ENCODE data around the gene RWDD4. TPM values are rescaled to one million over a fixed set of nuclear protein-coding genes. Genes with fewer than 3 reads are reported as not detected.

Gene RWDD4
- total RNA-seq, 1 experiment from 2014 or later = 33.8 TPM

GRCh38 chr4:183617075-183617474 lies 41.9 kb downstream of the RWDD4 start:
- H3K4me3 ChIP-seq (ENCODE audit: low read depth, low read length, poor library complexity, severe bottlenecking) = no peak overlapping the region
- no peaks in the 10 kb centered on the region for H3K27me3 ChIP-seq (replicated peaks; ENCODE audit: insufficient read depth, low read depth, low read length, poor library complexity)
- TF ChIP-seq EZH2 (IDR thresholded peaks at IDR 0.05; ENCODE audit: borderline replicate concordance, low read depth, low read length, poor library complexity, severe bottlenecking) = no peak
- TF ChIP-seq, protein P1, sequence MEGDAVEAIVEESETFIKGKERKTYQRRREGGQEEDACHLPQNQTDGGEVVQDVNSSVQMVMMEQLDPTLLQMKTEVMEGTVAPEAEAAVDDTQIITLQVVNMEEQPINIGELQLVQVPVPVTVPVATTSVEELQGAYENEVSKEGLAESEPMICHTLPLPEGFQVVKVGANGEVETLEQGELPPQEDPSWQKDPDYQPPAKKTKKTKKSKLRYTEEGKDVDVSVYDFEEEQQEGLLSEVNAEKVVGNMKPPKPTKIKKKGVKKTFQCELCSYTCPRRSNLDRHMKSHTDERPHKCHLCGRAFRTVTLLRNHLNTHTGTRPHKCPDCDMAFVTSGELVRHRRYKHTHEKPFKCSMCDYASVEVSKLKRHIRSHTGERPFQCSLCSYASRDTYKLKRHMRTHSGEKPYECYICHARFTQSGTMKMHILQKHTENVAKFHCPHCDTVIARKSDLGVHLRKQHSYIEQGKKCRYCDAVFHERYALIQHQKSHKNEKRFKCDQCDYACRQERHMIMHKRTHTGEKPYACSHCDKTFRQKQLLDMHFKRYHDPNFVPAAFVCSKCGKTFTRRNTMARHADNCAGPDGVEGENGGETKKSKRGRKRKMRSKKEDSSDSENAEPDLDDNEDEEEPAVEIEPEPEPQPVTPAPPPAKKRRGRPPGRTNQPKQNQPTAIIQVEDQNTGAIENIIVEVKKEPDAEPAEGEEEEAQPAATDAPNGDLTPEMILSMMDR (conservative IDR thresholded peaks at IDR 0.05; ENCODE audit: low read depth, low read length) = no peak
- H3K9me3 ChIP-seq (ENCODE audit: low read depth, low read length, poor library complexity, severe bottlenecking) = no peaks in the 10 kb centered on the region
- no TSS peak for BruUV-seq (replicated peaks)
- intact Hi-C loops (cut with micrococcal nuclease; ENCODE audit: unreplicated experiment) = no loop called here
- H3K27ac ChIP-seq (ENCODE audit: low read depth, low read length, poor library complexity, severe bottlenecking) = no peak overlapping the region
- CTCF ChIA-PET = no interaction called here
- DNase-seq (ENCODE audit: low spot score) = no peak
- POLR2A ChIA-PET (ENCODE audit: low non-redundant PET) = no interaction called here
- no peaks in the 10 kb centered on the region for H3K36me3 ChIP-seq (ENCODE audit: insufficient read depth, low read length, poor library complexity, severe bottlenecking)
- no peaks in the 10 kb centered on the region for H3K4me1 ChIP-seq (ENCODE audit: insufficient read depth, low read length, poor library complexity, severe bottlenecking)

DNA sequence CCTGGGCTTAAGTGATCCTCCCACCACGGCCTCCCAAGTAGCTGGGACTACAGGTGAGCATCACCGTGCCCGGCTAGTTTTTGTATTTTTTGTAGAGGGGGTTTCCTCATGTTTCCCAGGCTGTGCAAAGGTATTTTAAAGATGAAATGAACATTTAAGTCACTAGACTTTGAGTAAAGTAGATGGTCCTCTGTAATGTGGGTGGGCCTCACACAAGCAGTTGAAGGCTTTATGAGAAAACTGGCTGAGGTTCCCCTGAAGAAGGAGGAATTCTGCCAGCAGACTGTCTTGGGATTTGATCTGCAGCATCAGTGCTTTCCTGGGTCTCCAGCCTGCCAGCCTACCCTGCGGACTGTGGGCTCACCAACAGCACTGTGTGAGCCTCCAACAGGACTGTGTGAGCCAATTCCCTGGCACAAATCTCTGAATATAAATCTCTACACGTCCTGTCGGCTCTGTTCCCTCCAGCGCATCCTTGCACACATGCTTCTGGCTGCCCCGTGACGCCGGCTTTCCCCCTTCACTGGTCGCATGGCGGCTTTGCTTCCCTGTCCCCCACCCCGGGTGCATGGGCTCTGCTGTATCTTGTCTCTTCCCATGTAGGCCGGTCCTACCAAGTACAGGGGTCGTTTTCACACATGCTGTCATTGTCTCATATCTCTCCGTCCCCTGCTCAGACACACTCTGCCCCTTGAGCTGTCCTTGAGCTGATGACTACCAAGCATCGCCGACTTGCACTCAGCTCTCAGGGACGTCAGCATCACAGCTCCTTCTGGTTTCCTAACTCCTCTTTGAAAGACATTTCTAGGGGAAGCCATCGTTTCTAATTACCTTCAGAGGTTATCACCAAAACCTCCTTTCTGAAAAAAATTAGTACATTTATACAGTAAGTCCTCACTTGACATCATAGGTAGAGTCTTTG lies 46.4 kb downstream of the RWDD4 start:
- no peak for TF ChIP-seq EZH2 (IDR thresholded peaks at IDR 0.05; ENCODE audit: borderline replicate concordance, low read depth, low read length, poor library complexity, severe bottlenecking)
- H3K27ac ChIP-seq (ENCODE audit: low read depth, low read length, poor library complexity, severe bottlenecking) = no peak overlapping the region
- ChIA-PET CTCF (no interaction called here), POLR2A (ENCODE audit: low non-redundant PET) (interaction anchor here (0.6 kb wide), 1 partner anchor 405 kb away, joined by 4 read pairs; no protein-coding TSS in a partner anchor)
- no TSS peak for BruUV-seq (replicated peaks)
- no peaks in the 10 kb centered on the region for H3K36me3 ChIP-seq (ENCODE audit: insufficient read depth, low read length, poor library complexity, severe bottlenecking)
- H3K27me3 ChIP-seq (replicated peaks; ENCODE audit: insufficient read depth, low read depth, low read length, poor library complexity) = no peaks in the 10 kb centered on the region
- H3K4me1 ChIP-seq (ENCODE audit: insufficient read depth, low read length, poor library complexity, severe bottlenecking) = no peaks in the 10 kb centered on the region
- H3K4me3 ChIP-seq (ENCODE audit: low read depth, low read length, poor library complexity, severe bottlenecking) = no peak overlapping the region
- H3K9me3 ChIP-seq (ENCODE audit: low read depth, low read length, poor library complexity, severe bottlenecking) = no peaks in the 10 kb centered on the region
- intact Hi-C loops (cut with micrococcal nuclease; ENCODE audit: unreplicated experiment) = no loop called here
- no peak for DNase-seq (ENCODE audit: low spot score)

- H3K4me1 ChIP-seq (ENCODE audit: insufficient read depth, low read length, poor library complexity, severe bottlenecking) = no peaks in the 10 kb centered on the region
- H3K27ac ChIP-seq (ENCODE audit: low read depth, low read length, poor library complexity, severe bottlenecking) = no peak overlapping the region
- H3K27me3 ChIP-seq (replicated peaks; ENCODE audit: insufficient read depth, low read depth, low read length, poor library complexity) = no peaks in the 10 kb centered on the region
- no peaks in the 10 kb centered on the region for H3K9me3 ChIP-seq (ENCODE audit: low read depth, low read length, poor library complexity, severe bottlenecking)
- BruUV-seq (replicated peaks) = no TSS peak
- POLR2A ChIA-PET (ENCODE audit: low non-redundant PET) = no interaction called here
- no peak overlapping the region for H3K4me3 ChIP-seq (ENCODE audit: low read depth, low read length, poor library complexity, severe bottlenecking)
- CTCF ChIA-PET = no interaction called here
- intact Hi-C loops (cut with micrococcal nuclease; ENCODE audit: unreplicated experiment) = no loop called here
- H3K36me3 ChIP-seq (ENCODE audit: insufficient read depth, low read length, poor library complexity, severe bottlenecking) = no peaks in the 10 kb centered on the region
- no peak for DNase-seq (ENCODE audit: low spot score)
- TF ChIP-seq, protein P1 (conservative IDR thresholded peaks at IDR 0.05; ENCODE audit: low read depth, low read length) = no peak
- no peak for TF ChIP-seq EZH2 (IDR thresholded peaks at IDR 0.05; ENCODE audit: borderline replicate concordance, low read depth, low read length, poor library complexity, severe bottlenecking)
Measured at GRCh38 chr4:183611210-183611830, 47.7 kb downstream of the RWDD4 start.

Measured in A673 (cell line).